PC-9 (cell line): ENCODE data around the gene OR2M7. TPM values are rescaled to one million over a fixed set of nuclear protein-coding genes. Genes with fewer than 3 reads are reported as not detected.

ENCODE experiments used
- BruUV-seq: library from RNA; stranded (reverse); fragments of 400-500 nt; replicated peaks from 2 replicates; lab custom pipeline; 2021; lab: Mats Ljungman, UMichigan
- CTCF ChIA-PET: fragments of 300-600 bp; sonication (Branson Sonifier 250); formaldehyde crosslinking; loops from one replicate; lab custom pipeline; 2022; ENCODE audit warnings: antibody characterized with exemption; lab: Charles Lee
- POLR2A ChIA-PET: fragments of 300-600 bp; sonication (Branson Sonifier 250); formaldehyde crosslinking; loops from one replicate; lab custom pipeline; 2022; ENCODE audit warnings: antibody characterized with exemption; ENCODE audit not compliant: unreplicated experiment; lab: Charles Lee
- DNase-seq, 2 experiments: peaks; one replicate each; pipeline versions ENCODE4 v3.0.0 to v3.0.0-alpha.2; 2015 to 2022; ENCODE audit warnings: mixed read lengths in 1 of 2
- H2AFZ ChIP-seq: fragments of 200-600 bp; sonication (generic); 2 replicates; pipeline ENCODE4 v1.8.1; 2017; ENCODE audit warnings: antibody characterized with exemption
- H3F3A ChIP-seq: fragments of 200-600 bp; sonication (generic); 2 replicates; pipeline ENCODE4 v1.8.1; 2017; ENCODE audit warnings: antibody characterized with exemption, mild to moderate bottlenecking, low read depth; ENCODE audit not compliant: insufficient read depth
- H3K27ac ChIP-seq: fragments of 200-600 bp; sonication (generic); 2 replicates; pipeline ENCODE4 v1.6.1; 2016; ENCODE audit warnings: mixed run types
- H3K27me3 ChIP-seq: fragments of 200-600 bp; sonication (generic); 2 replicates; pipeline ENCODE4 v1.6.1; 2016; ENCODE audit warnings: low read depth, mixed run types; ENCODE audit not compliant: insufficient read depth
- H3K36me3 ChIP-seq: fragments of 200-600 bp; sonication (generic); 2 replicates; pipeline ENCODE4 v1.6.1; 2016; ENCODE audit warnings: low read depth, mixed run types
- H3K4me1 ChIP-seq: fragments of 200-600 bp; sonication (generic); replicated peaks from 2 replicates; pipeline ENCODE4 v1.6.1; 2016; ENCODE audit warnings: mixed run types; ENCODE audit not compliant: insufficient read depth
- H3K4me2 ChIP-seq: fragments of 200-600 bp; sonication (generic); 2 replicates; pipeline ENCODE4 v1.6.1; 2017; ENCODE audit warnings: mixed run types
- H3K4me3 ChIP-seq: fragments of 200-600 bp; sonication (generic); 2 replicates; pipeline ENCODE4 v1.6.1; 2016; ENCODE audit warnings: mixed run types
- H3K79me2 ChIP-seq: fragments of 200-600 bp; sonication (generic); 2 replicates; pipeline ENCODE4 v1.6.1; 2017; ENCODE audit warnings: low read depth, mixed run types
- H3K9me2 ChIP-seq: fragments of 200-600 bp; sonication (generic); 2 replicates; pipeline ENCODE4 v1.8.1; 2017; ENCODE audit warnings: mild to moderate bottlenecking; ENCODE audit not compliant: insufficient read depth
- H3K9me3 ChIP-seq: fragments of 200-600 bp; sonication (generic); 2 replicates; pipeline ENCODE4 v1.8.1; 2016; ENCODE audit warnings: low read depth; ENCODE audit not compliant: insufficient read depth
- H4K20me1 ChIP-seq: fragments of 200-600 bp; sonication (generic); 2 replicates; pipeline ENCODE4 v1.8.1; 2017; ENCODE audit not compliant: insufficient read depth
- EZH2 ChIP-seq: fragments of 200-600 bp; sonication (generic); IDR thresholded peaks from 2 replicates; pipeline ENCODE4 v1.8.0; 2017; ENCODE audit warnings: antibody characterized with exemption, low read depth
- intact Hi-C: fragments of 100-400 bp; cut with micrococcal nuclease; formaldehyde crosslinking; loops from one replicate; pipeline ENCODE4 v1.10.0; 2022; ENCODE audit not compliant: unreplicated experiment
- total RNA-seq: library from RNA; stranded (reverse); gene quantifications from 2 replicates; pipeline ENCODE4 v1.2.3, GENCODE V29; 2021
- TF ChIP-seq, protein P1 (sequence below): fragments of 200-600 bp; sonication (generic); conservative IDR thresholded peaks from 2 replicates; pipeline ENCODE4 v1.6.1; 2017; ENCODE audit warnings: mixed run types, antibody characterized with exemption, mild to moderate bottlenecking, moderate library complexity

Gene OR2M7
- total RNA-seq, 1 experiment from 2014 or later, result not detected

- Histone ChIP-seq H3K36me3 (no peaks in the 10 kb centered on the region), H3K9me2 (no peaks in the 10 kb centered on the region), H3K4me1 (no peaks in the 10 kb centered on the region), H4K20me1 (no peaks in the 10 kb centered on the region), H3K27ac (no peak within 1 kb of the TSS), H3K27me3 (no peaks in the 10 kb centered on the region), H3K9me3 (no peaks in the 10 kb centered on the region), H2AFZ (no peak within 1 kb of the TSS), H3K79me2 (no peaks in the 10 kb centered on the region), H3K4me2 (no peak within 1 kb of the TSS), H3K4me3 (no peak within 1 kb of the TSS), H3F3A (no peaks in the 10 kb centered on the region)
- ChIA-PET CTCF (no interaction called here), POLR2A (no interaction called here)
- TF ChIP-seq, protein P1, sequence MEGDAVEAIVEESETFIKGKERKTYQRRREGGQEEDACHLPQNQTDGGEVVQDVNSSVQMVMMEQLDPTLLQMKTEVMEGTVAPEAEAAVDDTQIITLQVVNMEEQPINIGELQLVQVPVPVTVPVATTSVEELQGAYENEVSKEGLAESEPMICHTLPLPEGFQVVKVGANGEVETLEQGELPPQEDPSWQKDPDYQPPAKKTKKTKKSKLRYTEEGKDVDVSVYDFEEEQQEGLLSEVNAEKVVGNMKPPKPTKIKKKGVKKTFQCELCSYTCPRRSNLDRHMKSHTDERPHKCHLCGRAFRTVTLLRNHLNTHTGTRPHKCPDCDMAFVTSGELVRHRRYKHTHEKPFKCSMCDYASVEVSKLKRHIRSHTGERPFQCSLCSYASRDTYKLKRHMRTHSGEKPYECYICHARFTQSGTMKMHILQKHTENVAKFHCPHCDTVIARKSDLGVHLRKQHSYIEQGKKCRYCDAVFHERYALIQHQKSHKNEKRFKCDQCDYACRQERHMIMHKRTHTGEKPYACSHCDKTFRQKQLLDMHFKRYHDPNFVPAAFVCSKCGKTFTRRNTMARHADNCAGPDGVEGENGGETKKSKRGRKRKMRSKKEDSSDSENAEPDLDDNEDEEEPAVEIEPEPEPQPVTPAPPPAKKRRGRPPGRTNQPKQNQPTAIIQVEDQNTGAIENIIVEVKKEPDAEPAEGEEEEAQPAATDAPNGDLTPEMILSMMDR, result no peak
- TF ChIP-seq EZH2, result no peak
- no TSS peak for BruUV-seq
- DNase-seq, result no peak
- intact Hi-C loops, result no loop called here
Measured at GRCh38 chr1:248277876-248278275, 46.5 kb downstream of the OR2M7 start, which contains the start of gene OR2T33. Gene OR2T33 (minus strand): TSS chr1:248277976. CDS start chr1:248273814, 4,162 bp downstream.

Other genes with a start within 250 kb of the OR2M7 start
- not detected in 2 replicates for gene OR2L13, start 229.4 kb downstream of the OR2M7 start, total RNA-seq
- not detected in 2 replicates for gene OR2M5, start 179.4 kb downstream of the OR2M7 start, total RNA-seq
- gene OR2M2, start 149.7 kb downstream of the OR2M7 start, total RNA-seq, result not detected in 2 replicates
- gene OR2M3, start 127.3 kb downstream of the OR2M7 start, total RNA-seq, result 0.20 and 0.35 TPM in 2 replicates
- gene OR2M4, start 93.2 kb downstream of the OR2M7 start, total RNA-seq, result not detected in 2 replicates
- not detected in 2 replicates for gene OR2T33, start 46.6 kb downstream of the OR2M7 start, total RNA-seq
- not detected in 2 replicates for gene OR2T12, start 21.1 kb downstream of the OR2M7 start, total RNA-seq
- not detected in 2 replicates for gene OR14C36, start 24.2 kb upstream of the OR2M7 start, total RNA-seq
- gene OR2T4, start 37.1 kb upstream of the OR2M7 start, total RNA-seq, result not detected in 2 replicates
- not detected in 2 replicates for gene OR2T6, start 51.2 kb upstream of the OR2M7 start, total RNA-seq
- not detected in 2 replicates for gene OR2T1, start 78.5 kb upstream of the OR2M7 start, total RNA-seq
- gene OR2T2, start 121.1 kb upstream of the OR2M7 start, total RNA-seq, result not detected in 2 replicates
- not detected in 2 replicates for gene OR2T3, start 148.8 kb upstream of the OR2M7 start, total RNA-seq
- gene OR2T5, start 164.0 kb upstream of the OR2M7 start, total RNA-seq, result not detected in 2 replicates
- gene OR2G6, start 183.5 kb upstream of the OR2M7 start, total RNA-seq, result not detected in 2 replicates
- not detected in 2 replicates for gene OR2T29, start 238.2 kb upstream of the OR2M7 start, total RNA-seq